GM06990 (cell line): ENCODE data around the gene COG1.

ENCODE experiments used
- DNase-seq: peaks from one replicate; pipeline ENCODE4 v3.0.0-alpha.2; 2011; ENCODE audit not compliant: insufficient read length; ENCODE audit errors: extremely low read depth
- H3K27me3 ChIP-seq: replicated peaks from 2 replicates; pipeline ENCODE4 v1.6.0; 2011; ENCODE audit warnings: low read length; ENCODE audit not compliant: control insufficient read depth, insufficient read depth
- H3K36me3 ChIP-seq: 2 replicates; pipeline ENCODE4 v1.5.1; 2011; ENCODE audit warnings: low read length; ENCODE audit not compliant: control insufficient read depth, insufficient read depth
- H3K4me3 ChIP-seq: replicated peaks from 2 replicates; pipeline ENCODE4 v1.5.1; 2011; ENCODE audit warnings: low read depth, mild to moderate bottlenecking, control low read depth, low read length
- TF ChIP-seq, protein P1 (sequence below): IDR thresholded peaks from 2 replicates; pipeline ENCODE4 v1.5.1; 2011; ENCODE audit warnings: low read length, control low read depth, mild to moderate bottlenecking, inconsistent platforms; ENCODE audit not compliant: insufficient read depth, poor library complexity, severe bottlenecking

COG1 gene

DNA sequence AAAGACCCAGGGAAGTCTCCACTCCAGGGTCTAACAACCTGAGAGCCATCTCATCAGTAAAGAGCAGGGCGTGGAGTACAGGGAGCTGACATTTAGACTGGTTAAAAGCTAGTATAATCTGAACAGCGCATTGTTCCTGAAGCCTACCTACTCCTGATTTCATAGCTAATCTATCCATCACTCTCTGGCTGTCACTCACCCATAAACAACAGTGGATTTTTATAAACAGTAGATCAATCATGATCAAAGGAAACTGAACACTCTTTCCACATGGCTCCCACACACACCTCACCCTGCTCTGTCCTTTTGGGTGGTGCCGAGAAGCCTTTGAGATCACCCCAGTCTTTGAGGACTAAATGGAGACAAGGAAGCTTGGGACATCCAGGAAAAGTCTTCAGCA, 13.0 kb upstream of the COG1 start:
- H3K4me3 ChIP-seq = no peak overlapping the region
- DNase-seq = no peak
- no peaks in the 10 kb centered on the region for H3K36me3 ChIP-seq
- H3K27me3 ChIP-seq = no peaks in the 10 kb centered on the region
- TF ChIP-seq, protein P1, sequence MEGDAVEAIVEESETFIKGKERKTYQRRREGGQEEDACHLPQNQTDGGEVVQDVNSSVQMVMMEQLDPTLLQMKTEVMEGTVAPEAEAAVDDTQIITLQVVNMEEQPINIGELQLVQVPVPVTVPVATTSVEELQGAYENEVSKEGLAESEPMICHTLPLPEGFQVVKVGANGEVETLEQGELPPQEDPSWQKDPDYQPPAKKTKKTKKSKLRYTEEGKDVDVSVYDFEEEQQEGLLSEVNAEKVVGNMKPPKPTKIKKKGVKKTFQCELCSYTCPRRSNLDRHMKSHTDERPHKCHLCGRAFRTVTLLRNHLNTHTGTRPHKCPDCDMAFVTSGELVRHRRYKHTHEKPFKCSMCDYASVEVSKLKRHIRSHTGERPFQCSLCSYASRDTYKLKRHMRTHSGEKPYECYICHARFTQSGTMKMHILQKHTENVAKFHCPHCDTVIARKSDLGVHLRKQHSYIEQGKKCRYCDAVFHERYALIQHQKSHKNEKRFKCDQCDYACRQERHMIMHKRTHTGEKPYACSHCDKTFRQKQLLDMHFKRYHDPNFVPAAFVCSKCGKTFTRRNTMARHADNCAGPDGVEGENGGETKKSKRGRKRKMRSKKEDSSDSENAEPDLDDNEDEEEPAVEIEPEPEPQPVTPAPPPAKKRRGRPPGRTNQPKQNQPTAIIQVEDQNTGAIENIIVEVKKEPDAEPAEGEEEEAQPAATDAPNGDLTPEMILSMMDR = no peak

GRCh38 chr17:73182616-73183310, 10.1 kb upstream of the COG1 start:
- DNase-seq = no peak
- TF ChIP-seq, protein P1 = no peak
- Histone ChIP-seq H3K27me3 (no peaks in the 10 kb centered on the region), H3K4me3 (no peak overlapping the region), H3K36me3 (no peaks in the 10 kb centered on the region)

DNA sequence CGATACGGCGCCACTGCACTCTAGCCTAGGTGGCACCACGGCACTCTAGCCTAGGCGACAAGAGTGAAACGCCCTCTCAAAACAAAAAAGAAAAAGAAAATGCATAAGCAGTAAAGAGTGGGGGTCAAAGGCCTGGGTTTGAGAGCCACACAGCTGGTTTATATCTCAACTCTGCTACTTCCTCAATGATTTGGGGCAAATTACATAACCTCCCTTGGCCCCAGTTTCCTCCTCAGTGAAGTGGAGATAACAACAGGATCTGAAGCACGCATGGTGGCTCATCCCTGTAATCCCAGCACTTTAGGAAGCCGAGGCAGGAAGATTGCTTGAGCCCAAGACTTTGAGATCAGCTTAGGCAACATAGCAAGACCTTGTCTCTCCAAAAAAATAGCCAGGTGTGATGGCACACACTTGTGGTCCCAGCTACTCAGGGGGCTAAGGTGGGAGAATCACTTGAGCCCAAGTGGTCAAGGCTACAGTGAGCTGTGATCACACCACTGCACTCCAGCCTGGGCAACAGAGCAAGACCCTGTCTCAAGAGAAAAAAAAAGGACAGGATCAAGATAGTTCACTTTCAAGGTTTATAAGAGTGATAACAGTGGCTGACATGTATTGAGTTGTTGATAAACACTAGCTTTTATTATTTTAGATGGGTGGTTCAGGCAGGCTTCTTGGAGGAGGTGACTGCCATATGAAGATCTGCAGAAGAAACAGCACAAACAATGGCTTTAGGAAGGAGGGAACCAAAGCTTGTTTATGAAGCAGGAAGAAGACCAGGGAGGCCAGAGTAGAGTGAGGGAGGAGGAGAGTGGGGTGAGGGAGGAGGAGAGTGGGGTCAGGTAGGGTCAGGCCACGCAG, 8.5 kb upstream of the COG1 start:
- H3K36me3 ChIP-seq = no peaks in the 10 kb centered on the region
- H3K27me3 ChIP-seq = no peaks in the 10 kb centered on the region
- H3K4me3 ChIP-seq = no peak overlapping the region
- no peak for DNase-seq
- TF ChIP-seq, protein P1 = no peak

DNA sequence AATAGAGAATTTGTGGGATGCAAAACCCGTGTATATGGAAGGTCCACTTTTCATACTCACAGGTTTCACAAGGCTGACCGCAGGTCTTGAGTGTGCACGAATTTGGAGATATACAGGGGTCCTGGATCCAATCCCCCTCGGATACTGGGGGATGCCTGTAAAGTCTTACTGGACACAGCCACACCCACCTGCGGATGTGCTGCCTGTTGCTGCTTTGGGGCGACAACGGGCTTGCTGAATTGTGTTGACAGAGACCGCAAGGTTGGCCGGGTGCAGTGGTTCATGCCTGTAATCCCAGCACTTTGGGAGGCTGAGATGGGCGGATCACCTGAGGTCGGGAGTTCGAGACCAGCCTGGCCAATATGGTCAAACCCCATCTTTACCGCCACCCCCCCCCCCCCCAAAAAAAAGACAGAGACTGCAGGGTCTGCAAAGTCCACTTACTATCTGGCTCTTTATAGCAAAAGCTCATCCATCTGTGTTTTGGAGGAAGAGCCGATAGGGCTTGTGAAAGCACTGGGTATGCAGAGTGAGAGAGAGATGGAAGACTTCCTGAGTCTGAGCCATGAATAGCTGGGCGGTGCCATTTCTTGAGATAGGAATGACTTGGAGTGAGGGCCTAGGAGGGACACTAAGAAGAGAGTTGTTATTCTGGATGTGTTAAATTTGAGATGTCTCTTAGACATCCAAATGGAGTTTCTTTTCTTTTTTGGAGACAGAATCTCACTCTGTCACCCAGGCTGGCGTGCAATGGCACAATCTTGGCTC, 6.4 kb upstream of the COG1 start:
- Histone ChIP-seq H3K27me3 (no peaks in the 10 kb centered on the region), H3K4me3 (no peak overlapping the region), H3K36me3 (no peaks in the 10 kb centered on the region)
- TF ChIP-seq, protein P1 = no peak
- DNase-seq = no peak

- no peak overlapping the region for H3K4me3 ChIP-seq
- no peaks in the 10 kb centered on the region for H3K36me3 ChIP-seq
- no peaks in the 10 kb centered on the region for H3K27me3 ChIP-seq
- DNase-seq = no peak
- TF ChIP-seq, protein P1 = no peak
These were observed 5.6 kb upstream of the COG1 start for GRCh38 chr17:73187203-73187769.
